GM21529 (cell line): Measurements from ENCODE around the gene CYB561.
A peak's percentile ranks its signal among the peaks of the same experiment; 100 is the strongest.
"Not testable (repeated sequence)": the region's sequence is repeated elsewhere in the genome, so short reads cannot be mapped to it uniquely, and the experiment has no call there.

Experiments
- ATAC-seq: cut with Tn5 transposase; IDR thresholded peaks from one replicate; pipeline ENCODE4 v1.9.1; 2021; ENCODE audit not compliant: unreplicated experiment

The CYB561 gene

GRCh38 chr17:63479495-63480184 is 33.5 kb upstream of the CYB561 start:
- no peak for ATAC-seq

GRCh38 chr17:63478814-63479494 is 32.8 kb upstream of the CYB561 start:
- ATAC-seq: peak; percentile 80

- ATAC-seq: no peak
These were observed 31.7 kb upstream of the CYB561 start for GRCh38 chr17:63477480-63478440.

- ATAC-seq: no peak
These were observed 30.9 kb upstream of the CYB561 start, which contains the start of gene ACE for GRCh38 chr17:63476854-63477479. Gene ACE (plus strand): TSS chr17:63477061. CDS start chr17:63477095, 34 bp downstream.

- no peak for ATAC-seq
These were observed 30.4 kb upstream of the CYB561 start for GRCh38 chr17:63476459-63476853.

- ATAC-seq: no peak
These were observed 29.6 kb upstream of the CYB561 start for GRCh38 chr17:63475491-63476412.

- ATAC-seq: no peak
These were observed 28.7 kb upstream of the CYB561 start for GRCh38 chr17:63474586-63475460.

- no peak for ATAC-seq
These were observed 28.1 kb upstream of the CYB561 start for GRCh38 chr17:63474174-63474573.

GRCh38 chr17:63468099-63468498 is 22.0 kb upstream of the CYB561 start:
- ATAC-seq: not testable (repeated sequence)

GRCh38 chr17:63464691-63465236 is 18.7 kb upstream of the CYB561 start:
- no peak for ATAC-seq

- ATAC-seq: no peak
These were observed 17.7 kb upstream of the CYB561 start for GRCh38 chr17:63463771-63464170.

- no peak for ATAC-seq
These were observed 13.9 kb upstream of the CYB561 start for GRCh38 chr17:63460018-63460417.

- ATAC-seq: no peak
These were observed 12.4 kb upstream of the CYB561 start for GRCh38 chr17:63458478-63458877.

GRCh38 chr17:63455417-63455816 is 9.3 kb upstream of the CYB561 start:
- ATAC-seq: no peak

GRCh38 chr17:63454915-63455314 is 8.8 kb upstream of the CYB561 start:
- no peak for ATAC-seq

GRCh38 chr17:63454357-63454756 is 8.3 kb upstream of the CYB561 start:
- not testable (repeated sequence) for ATAC-seq

GRCh38 chr17:63452962-63453551 is 7.0 kb upstream of the CYB561 start:
- no peak for ATAC-seq
